SHP77 treated with DMSO at 0.1 percent for 48 hours (cell line): ENCODE measurements around the gene KLHDC7B.

Experiments
- DNase-seq: peaks from one replicate; lab custom pipeline; 2025; lab: John Stamatoyannopoulos, UW

The KLHDC7B gene

DNA sequence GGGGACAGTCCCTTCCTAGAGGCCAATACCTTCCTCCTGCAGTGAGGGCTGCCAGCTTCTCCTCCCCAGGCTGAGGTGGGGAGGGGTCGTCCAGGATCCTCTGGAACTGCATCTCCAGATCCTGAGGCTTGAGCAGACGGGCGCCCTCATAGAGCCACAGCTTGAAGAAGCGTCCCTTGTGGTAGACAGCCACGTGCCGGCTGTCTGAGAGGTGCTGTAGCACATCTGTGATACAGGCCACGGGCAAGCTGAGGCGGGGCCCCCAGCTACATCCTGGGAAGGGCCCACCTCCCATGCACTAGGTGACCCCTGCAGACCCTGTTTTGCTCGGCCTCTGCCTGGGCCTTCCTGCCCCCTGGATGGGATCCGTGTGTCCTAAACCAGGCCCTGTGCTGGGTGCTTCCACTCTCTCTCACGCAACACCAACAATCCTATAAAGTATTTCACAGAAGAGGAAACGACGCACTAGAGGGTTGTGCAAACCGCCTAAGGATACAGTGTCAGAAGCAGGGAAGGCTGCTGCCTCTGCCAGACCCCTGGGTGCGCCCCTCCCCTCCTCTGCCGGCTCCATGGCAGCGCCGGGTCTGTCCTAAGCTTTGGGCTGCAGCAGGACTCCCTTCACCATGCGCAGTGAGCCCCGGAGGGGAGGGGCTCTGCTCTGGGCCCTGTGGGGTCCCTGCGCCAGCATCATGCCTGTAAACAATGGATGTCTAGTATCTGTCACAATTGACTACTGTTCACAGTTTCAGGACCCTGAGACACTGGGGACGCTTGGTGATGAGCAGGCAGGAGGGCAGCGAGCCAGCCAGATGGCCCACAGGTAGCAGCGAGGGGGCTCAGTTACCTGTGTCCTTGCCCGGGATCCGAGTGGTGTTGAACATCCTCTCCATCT is 28.0 kb downstream of the KLHDC7B start:
- no peak for DNase-seq

GRCh38 chr22:50574383-50574755 is 28.7 kb downstream of the KLHDC7B start:
- DNase-seq, result no peak

GRCh38 chr22:50575426-50575941 is 29.8 kb downstream of the KLHDC7B start:
- DNase-seq, result no peak

DNA sequence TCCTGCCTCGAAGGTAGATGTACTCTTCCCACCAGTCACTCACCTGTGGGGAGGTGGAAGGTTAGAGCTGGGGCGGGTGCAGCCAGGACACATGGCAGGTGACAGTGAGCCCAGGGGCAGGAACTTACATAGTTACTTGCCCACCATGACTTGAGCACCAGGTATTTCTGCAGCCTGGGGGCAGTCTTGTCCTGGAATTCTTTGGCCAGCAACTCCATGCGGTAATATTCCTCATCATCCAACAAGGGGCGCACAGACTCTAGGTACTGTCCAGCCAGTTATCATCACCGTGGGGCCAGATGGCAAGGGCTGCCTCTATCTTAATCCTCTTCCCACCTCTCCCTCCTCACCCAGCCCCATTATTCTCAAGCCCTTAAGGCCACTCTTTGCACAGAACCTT is 30.4 kb downstream of the KLHDC7B start:
- DNase-seq, result peak; percentile 39

DNA sequence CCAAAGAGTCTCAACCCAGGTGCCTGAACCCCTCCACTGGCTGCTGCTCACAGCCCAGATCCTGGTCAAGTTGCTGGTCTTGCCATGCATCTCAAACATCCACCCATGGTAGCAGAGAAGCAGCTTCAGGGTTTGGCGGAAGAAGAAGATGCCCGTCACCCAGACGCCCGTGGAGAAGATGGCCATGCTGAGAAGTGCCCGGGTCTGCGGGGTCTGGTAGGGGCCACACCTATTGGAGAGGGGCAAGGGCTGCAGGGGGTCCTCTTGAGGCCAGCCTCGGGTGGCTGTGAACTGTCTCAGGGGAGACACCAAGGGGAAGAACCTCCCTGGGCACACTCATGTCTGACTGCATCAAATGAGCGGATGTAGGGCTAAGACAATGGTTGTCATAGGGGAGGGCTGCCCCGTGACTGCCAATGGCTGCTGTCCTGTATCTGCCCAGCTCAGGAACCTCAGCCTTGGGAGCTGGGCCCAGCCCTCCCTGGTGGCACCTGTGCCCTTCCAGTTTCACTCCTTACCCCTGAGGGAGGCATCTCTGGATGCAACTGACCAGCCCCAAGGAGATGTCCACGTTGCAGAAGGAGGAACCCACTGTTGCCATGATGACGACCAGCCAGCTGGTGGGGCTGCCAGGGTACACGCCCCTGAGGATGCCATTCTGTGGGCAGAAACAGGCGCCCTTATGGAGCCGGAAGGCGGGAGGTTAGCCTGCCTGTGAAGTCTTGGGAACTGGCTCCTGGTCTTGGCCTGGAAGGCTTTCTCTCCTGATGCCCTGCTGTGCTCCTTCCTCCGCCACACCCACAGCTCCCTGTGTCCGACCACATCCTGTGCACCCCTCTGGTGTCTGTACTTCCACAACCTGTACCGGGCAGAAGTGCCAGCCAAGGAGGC is 31.4 kb downstream of the KLHDC7B start:
- no peak for DNase-seq

GRCh38 chr22:50577697-50577986 is 31.9 kb downstream of the KLHDC7B start:
- DNase-seq, result no peak

DNA sequence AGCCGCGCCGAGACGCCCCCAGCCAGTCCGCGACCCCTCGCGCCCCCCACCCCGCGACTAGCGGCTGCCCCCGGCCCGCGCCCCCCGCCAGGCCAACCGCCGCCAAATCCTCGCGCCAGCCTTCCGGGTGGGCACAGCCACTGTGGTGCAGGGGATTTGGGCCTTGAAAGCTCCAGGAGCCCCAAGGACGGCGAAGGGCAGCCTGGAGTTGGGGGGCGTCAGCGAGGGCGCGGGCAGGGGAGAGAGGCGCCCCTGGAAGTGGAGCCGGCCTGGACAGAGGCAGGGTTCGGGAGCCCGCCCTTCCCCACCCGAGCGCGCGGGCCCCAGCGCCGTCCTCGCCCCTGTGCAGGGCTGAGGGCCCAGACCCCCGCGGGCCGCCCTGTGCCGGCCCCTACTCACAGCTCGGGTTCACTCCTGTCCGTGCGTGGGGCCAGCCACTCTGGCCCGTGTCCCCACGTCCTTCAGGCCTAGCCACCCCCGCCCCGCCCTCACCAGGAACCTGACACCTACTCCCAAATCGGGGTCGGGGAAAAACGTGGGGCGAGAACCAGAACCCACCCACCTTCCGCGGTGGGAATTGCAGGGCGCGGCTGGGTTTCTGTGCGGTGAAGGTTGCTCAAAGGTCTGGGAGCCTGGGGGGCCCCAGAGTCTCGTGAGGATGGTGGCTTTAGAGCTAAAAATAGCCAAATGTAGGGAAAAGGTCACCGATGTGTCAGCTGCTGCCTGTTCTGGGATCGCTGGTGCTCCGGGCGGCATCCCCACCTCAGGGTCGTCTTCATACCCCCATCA is 32.5 kb downstream of the KLHDC7B start, which contains the start of gene CPT1B:
Gene CPT1B, minus strand, starts transcription at position 441 of the 789 bp plus-strand sequence. CDS start 512 bp downstream, outside the sequence.
- no peak for DNase-seq

- no peak for DNase-seq
Measured at GRCh38 chr22:50578776-50579310, 33.1 kb downstream of the KLHDC7B start.

DNA sequence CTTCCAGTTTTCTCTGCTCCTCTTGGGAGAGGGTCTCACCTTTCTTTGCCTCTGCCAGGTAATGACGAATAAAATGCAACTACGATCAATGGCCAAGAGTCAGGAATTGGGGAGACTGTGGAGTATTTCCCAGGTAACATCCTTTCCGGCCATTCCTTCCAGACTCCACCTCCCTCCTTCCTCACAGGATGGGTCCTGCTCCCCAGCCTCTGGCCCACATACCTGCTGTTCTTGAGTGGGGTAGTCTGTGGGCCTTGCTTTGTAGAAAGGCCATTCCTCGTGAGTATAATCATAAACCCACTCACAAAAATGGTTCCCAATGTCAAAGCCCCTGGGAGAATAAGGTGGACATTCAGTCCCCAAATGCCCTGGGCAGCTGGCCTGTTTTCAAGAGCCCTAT is 34.1 kb downstream of the KLHDC7B start:
- no peak for DNase-seq

- no peak for DNase-seq
Measured at GRCh38 chr22:50581031-50581949, 35.6 kb downstream of the KLHDC7B start.

- DNase-seq, result no peak
Measured at GRCh38 chr22:50581950-50582492, 36.3 kb downstream of the KLHDC7B start.

DNA sequence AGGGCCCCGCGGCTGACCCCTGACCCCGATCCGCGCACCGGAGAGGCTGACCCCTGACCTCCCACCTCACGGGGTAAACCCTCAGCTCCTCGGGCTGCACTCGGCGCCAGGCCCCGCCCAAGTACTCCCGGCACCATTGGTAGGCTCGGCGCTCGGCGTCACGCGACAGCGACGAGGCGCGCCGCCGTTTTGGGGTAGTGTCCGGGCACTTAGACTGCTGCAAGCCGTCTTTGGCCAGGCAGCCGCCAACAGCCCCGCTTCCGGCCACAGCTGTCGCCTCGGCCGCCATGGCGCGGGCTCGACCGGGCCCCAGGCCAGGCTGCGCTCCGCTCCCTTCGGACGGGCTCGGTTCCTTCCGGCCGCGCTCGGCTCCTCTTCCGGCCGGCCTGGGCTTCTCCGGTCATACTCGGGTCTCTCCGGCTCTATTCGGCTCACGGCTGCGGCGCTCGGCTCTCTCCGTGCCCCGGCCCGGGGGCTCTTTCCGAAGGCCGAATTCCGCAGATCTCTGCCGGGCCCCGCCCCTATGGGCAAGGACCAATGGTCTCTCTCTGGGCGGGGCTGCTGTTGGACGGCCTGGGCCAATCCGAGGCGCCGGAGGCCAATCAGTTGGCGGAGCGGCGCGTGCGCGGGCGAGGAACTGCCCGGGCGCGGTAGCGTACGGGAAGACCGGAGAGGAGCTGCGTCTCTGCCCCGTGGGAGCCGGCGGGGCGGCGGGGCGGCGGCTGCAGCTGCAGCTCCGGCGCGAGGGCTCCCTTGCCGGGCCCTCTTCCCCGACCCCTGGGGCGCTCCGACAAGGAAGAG is 37.0 kb downstream of the KLHDC7B start, which contains the start of gene CHKB:
Gene CHKB, minus strand, starts transcription at position 357 of the 801 bp plus-strand sequence. Its CDS starts 68 bp downstream, at position 289.
- peak; percentile 98 for DNase-seq

- no peak for DNase-seq
Measured at GRCh38 chr22:50583294-50583861, 37.7 kb downstream of the KLHDC7B start.

DNA sequence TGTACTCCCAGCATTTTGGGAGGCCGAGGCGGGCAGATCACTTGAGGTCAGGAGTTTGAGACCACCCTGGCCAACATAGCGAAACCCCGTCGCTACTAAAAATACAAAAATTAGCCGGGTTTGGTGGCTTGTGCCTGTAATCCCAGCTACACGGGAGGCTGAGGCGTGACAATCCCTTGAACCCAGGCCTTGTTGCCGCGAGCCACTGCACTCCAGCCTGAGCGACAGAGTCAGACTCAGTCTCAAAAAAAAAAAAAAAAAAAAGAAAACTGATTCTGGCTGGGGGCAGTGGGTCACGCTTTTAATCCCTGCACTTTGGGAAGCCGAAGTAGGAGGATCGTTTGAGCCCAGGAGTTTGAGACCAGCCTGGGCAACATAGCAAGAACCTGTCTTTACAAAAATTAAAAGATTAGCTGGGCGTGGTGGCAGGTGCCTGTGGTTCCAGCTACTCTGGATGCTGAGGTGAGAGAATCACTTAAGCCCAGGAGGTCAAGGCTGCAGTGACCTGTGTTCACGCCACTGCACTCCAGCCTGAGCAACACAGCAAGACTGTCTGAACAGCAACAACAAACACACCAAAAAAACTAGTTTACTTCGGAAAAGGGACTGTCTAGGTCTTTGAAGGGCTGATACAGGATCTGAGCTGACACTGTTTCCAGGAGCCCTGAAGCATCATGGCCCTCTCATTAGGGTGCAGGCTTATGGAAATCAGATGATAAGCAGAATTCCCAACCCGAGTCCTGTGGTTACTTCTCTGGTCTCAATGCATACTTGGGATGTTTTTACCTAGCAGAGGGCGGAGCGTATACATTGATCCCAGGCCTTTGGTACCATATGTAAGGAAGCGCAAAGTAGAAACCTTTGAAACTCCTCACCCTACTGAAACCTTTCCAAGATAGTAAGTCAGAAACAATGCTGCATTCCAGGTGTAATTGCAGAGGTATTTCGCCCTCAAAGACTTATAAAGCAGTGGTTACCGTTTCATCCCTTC is 38.7 kb downstream of the KLHDC7B start:
- no peak for DNase-seq

- no peak for DNase-seq
Measured at GRCh38 chr22:50585238-50585637, 39.5 kb downstream of the KLHDC7B start.

DNA sequence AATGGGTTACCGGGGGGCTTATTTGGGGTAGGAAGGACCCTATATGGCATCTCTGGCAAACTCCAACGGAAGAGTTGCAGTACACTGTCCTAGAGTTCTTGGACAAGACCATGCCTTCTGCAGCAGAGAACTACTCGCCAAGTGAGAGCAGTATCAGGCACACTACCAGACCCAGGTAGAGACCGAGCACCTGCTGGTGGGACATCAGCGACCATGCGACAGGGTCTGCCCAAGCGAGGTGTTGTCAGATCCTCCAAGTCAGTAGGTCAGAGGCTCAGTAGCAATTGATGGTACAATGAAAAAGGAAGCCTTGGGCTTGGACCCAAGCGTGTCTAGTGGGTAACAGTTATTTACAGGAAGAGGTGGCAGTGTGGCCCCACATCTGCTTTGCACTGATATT is 40.1 kb downstream of the KLHDC7B start:
- no peak for DNase-seq

DNA sequence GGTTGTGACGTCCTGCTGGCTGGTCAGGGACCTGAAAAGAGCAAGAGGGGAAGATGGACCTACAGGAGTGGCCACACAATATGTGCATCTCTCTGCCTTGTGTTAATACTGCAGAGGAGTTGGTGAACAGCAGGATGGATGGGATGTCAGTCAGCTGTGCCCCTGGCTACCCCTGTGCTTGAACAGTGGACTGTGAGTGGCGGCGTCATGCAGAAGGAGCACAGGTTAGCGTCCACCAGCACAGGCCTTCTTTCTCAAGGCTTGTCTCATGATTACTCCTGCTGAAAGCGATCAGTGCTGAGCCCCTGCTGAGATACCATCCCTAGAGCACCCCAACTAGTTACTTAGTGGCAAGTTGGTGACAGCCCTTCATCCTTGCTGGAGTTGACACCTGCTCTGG is 40.7 kb downstream of the KLHDC7B start:
- no peak for DNase-seq

DNA sequence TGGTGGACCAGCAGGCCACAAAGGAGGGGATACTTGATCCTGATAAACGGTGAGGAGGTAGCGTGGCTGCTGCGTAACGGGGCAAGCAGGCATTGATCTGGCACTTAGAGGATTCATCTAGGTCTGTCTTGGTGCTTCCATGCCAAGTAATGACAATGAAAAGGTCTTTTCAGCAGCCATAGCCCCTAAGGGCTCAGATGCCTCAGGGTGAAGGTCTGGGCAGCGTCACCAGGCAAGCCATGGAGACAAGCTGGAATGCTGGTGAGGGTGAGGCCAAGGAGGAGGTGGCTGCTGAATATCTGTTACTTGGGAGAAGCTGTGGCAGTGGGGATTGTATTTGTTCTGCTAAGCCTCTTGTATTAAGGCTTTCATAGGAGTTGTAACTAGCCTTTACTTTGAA is 41.7 kb downstream of the KLHDC7B start:
- DNase-seq, result no peak
